ENCODE measurements around the gene MAL.

The MAL gene

DNA sequence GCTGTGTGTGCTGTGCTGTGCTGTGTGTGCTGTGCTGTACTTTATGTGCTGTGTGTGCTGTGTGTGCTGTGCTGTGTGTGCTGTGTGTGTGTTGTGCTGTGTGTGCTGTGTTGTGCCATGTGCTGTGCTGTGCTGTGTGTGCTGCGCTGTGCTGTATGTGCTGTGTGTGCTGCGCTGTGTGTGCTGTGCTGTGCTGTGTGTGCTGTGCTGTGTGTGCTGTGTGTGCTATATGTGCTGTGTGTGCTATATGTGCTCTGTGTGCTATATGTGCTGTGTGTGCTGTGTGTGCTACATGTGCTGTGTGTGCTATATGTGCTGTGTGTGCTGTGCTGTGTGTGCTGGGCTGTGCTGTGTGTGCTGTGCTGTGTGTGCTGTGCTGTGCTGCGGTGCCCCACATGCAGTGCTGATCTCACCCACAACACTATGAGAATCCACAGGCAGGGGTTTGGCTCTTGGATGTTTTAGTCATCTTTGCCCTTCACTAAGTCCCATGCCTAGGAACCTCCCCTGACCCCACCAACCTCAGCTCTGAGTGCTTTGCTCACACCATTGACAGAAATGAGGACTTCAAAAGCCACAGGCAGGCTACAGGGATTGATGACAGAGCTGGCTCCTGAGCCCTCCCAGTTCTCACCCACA is 30.5 kb upstream of the MAL start:
- intact Hi-C loops (cut with DNase I), result no loop called here
- DNase-seq, result peak in 3 of 42 donors; percentile 1 to 11 (median 3)

DNA sequence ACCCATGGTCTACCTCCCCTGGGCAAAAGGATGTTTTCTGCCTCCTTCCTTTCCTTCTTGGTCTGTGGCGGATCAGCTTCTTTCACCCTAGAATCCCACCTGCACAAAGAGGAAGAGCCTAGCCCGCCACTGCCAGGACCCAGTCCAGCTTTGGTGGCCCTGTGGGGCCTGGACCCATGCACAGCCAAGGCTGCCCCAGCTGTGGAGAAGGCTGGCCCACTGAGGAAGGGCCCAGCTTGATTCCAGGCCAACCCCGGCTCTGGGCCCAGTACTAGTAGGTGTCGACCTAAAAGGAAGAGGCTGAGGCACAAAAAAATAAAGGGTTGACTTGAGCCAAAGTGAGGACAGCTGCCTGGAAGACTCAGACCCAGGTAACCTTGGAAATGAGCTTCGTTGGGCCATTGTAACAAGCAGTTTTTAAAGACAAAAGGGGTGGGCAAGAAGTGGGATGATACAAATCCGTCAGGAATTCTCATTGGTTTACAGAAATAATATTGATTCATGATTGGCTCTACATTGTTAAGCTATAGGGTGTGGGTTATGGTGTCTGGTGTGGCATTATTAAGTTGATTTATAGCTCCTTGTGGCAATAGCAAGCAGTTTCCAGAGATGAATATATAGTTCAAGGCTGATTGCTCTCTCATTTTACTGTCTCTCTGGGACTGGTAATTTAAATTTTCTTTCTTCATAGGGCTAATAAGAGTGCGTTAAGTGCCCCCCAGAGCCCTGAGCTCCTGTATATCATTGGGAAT is 29.8 kb upstream of the MAL start:
- intact Hi-C loops (cut with DNase I), result no loop called here
- DNase-seq, result peak in 7 of 42 donors; percentile 2 to 26 (median 8)

DNA sequence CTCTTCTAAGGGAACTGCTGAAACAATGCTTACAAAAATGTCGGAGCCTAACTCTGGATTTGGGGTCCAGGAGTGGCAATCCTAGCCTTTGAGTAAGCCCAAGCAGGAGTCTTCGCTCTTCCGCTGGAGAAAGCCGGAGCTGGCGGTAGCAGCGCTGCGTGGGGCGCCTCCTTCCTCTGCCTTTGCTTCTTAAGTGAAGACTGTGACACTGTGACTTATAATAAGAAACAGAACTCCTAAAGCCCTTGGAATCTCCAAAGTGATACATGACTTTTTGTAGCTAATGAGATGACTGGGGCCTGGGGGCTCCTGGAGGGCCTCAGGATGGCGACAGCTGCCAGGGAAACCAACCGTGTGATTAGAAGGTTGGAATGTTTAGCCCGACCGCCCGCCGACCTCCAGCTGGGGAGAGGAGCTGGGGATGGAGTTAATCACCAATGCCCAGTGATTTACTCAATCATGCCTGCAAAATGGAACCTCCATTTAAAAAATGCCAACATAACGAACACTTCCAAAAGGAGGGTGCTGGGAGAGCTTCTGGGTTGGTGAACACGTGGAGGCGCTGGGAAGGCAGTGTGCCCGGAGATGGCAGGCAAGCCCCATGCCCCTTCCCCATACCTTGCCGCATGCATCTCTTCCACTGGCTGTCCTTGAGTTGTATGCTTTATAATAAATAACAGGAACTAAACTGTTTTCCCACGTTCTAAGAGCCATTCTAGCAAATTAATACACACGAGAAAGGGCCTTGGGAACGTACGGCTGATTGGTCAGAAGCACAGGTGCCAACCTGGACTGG is 29.0 kb upstream of the MAL start:
- intact Hi-C loops (cut with DNase I), result no loop called here
- peak in 18 of 42 donors; percentile 13 to 63 (median 38) for DNase-seq

DNA sequence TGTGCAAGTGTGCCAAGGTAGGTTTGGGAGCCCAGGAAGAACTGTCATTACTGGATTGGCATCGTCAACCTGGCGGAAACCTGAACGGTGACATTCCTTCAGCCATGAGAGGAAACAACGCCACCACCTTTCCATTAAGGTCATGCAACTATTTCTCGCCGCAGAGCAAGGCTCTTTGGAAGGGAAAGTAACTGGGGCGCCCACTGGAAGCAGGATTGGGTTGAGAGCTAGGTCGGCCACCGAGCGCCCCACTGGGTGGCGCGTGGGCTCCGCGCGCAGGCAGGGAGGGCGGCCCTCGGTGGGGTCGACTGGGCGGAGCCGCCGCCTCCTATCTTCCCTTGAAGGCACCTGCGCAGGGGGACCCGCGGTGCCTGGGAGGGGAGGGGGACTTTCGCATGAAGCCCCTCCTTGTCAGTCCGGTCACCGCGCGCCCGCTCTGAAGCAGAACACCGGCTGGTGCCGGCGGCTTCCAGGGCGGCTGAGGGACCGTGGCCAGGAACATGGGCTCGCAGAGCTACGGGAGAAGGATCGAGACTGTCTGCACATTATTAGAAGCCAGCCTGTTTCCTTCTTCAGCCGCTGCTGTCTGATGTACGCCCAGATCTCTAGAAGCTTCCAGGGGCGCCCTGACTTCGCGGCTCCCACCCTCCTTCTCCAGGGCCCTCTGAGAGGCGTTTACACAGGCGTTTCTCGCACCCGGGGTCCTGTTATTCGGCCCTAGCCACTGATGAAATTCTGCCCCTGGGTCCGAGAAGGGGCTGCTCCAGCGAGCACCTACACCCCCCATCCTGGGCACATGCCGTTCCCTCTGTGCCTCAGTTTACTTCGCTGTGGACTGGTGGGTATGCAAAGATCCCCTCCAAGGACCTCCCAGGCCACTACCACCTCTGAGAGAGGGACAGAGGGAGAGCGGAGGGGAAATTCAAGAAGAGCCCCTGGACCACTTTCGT is 27.3 kb upstream of the MAL start:
- peak in 22 of 42 donors; percentile 13 to 73 (median 44) for DNase-seq
- intact Hi-C loops (cut with DNase I), result no loop called here

DNA sequence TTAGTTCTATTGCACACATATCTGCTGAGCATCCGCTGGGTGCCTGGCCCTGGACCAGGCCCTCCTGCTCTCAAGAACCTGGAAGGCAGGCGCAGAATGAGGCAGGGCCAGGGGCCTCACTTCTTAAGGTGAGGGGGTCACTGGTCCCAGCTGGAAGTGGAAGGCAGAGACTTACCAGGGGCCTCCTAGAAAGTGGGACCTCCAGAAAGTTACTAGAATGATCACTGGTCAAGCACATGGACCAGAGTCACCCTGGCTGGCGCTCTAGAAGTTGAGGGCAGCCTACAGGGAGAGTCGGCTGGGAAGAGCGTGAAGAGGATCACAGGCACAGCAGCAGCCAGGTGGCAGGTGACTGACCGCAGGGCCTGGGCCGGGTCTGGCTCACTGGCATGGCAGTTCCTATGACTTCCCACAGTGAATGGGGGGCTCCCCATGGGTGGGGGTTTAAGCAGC is 26.1 kb upstream of the MAL start:
- DNase-seq, result peak in 6 of 42 donors; percentile 7 to 31 (median 10)
- intact Hi-C loops (cut with DNase I), result no loop called here

DNA sequence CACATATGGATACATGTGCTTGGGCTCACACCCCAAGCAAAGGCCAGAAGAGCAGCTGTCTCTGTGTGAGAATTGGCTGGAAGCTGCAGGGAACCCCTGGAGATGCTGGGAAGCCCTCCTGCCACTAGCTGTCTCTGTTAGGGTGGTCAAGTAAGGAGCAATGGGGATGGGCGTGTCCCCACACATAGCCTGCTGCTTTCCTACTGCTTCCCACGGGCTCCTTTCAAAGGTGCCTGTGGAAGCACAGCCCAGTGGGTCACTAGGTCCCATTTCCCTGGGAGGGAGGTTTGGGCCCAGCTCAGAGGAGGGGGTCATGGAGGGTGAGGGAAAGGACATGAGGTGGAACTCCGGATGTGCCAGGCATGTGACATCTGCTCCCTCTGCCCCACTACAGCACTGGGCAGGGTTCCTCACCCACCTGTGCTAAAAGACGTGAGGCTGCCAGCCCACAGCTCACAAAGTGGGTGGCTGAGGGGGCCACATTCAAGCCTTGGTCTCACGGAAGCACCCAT is 24.4 kb upstream of the MAL start:
- DNase-seq, result peak in 4 of 42 donors; percentile 3 to 9 (median 6)
- intact Hi-C loops (cut with DNase I), result no loop called here

DNA sequence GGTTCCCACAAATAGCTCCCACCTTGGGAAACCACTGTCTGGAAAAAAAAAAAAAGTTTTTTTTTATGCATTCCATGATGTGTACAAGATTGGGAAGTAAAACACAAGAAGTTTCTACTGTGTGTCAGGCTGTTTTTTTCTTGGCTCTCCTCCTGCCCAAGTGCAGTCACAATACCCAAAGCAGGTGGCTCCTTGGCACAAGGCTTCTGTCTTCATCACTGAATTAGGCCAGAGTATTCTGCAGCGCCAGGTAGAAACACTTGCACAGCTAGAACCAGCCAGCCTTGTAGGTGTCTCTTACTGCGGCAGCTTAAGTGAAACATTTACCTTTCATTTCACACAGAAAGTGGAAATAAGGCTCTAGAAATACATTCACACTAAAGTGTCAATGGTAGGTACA is 23.8 kb upstream of the MAL start:
- DNase-seq, result peak in 1 of 42 donors; percentile 4
- intact Hi-C loops (cut with DNase I), result no loop called here

DNA sequence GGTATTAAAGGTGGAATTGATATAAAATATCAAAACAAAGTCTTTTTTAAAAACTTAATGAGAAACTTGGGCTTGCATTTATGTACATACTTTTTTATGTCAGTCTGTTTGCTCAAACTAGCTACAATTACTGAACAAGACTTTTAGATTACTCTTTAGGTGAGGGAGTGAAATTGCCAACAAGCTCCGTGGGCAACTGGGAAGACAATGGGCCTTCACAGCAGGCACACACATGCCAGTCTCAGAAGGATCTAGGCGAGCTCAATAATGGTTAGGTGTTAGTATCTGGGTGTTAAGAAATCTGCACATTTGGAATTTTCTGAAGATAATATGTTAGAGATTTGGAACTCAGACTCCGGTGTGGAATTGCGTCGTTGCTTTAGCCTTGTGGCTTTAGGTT is 23.0 kb upstream of the MAL start:
- peak in 1 of 42 donors; percentile 4 for DNase-seq
- intact Hi-C loops (cut with DNase I), result no loop called here

DNA sequence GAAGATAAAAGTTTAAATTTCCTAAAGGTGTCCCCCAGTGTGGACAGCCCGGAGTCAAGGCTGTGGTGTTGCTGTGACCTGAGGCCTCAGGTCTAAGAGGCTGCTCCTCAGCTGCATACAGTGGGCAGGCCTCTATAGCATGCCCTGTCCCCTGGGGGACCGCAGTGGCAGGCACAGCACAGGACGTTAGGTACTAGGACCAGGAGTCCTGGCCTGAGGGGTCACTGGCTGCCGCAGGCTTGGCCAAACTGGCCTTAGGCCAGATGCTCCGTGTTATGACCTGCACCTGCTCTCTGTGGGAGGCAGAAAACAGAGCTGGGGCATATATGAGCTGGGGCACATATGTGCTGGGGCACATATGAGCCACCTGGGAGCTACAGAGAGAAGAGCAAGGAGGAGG is 21.2 kb upstream of the MAL start:
- intact Hi-C loops (cut with DNase I), result no loop called here
- DNase-seq, result no peak

DNA sequence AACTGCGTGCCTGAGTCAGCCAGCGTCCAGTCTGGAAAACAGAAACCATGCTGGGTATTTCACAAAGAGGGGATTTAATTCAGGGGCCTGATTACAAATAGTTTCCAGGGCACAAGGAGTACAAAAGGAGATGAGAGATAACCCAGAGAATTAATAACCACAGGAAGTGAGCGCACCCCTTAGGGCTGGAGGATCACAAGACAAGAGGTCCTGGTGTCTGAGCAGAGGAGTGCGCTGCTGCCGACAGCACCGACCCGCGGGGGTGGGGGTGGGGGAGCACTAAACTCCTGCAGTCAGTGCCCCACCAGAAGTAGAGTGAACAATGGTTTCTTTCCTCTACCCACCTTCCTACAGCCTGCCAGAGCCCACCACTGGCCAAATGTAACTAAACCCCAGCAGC is 20.8 kb upstream of the MAL start:
- no peak for DNase-seq
- intact Hi-C loops (cut with DNase I), result no loop called here

DNA sequence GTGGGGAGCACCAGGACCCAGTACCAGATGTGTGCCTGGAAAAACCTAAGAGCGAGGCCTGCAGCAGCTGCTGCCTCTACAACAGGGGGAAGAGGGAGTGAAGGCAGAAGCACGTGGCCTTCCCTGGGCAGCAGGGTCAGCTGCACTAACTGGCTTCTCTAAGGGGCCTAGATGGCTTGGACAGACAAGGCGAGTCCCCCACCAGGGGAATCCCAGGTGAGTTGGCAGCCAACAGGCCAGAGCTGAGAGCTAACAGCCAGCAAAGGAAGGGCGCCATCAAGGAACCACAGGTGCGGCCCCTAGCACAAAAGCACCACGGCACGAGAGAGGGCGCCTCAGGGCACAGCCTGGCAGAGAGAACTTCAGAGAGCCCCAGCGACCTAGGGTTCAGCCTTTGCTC is 19.8 kb upstream of the MAL start:
- intact Hi-C loops (cut with DNase I), result no loop called here
- no peak for DNase-seq

DNA sequence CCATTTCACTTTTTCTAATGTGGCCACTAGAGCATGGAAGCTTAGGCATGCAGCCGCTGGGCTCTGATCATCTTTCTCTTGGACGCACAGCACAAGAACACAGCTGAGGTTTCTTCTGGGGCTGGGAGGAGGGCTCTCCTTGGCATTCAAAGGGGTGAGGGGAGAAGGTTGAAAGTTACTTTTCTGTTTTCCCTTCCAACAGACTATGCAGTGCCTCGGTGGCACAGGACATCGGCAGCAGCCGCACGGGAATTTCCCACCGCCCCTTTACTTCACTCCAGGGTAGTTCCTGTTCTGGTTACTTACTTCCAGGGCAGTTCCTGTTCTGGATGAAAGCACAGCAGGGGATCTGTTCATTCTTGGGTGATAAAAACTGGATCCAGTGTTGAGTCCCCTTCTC is 18.9 kb upstream of the MAL start:
- intact Hi-C loops (cut with DNase I), result no loop called here
- DNase-seq, result no peak

DNA sequence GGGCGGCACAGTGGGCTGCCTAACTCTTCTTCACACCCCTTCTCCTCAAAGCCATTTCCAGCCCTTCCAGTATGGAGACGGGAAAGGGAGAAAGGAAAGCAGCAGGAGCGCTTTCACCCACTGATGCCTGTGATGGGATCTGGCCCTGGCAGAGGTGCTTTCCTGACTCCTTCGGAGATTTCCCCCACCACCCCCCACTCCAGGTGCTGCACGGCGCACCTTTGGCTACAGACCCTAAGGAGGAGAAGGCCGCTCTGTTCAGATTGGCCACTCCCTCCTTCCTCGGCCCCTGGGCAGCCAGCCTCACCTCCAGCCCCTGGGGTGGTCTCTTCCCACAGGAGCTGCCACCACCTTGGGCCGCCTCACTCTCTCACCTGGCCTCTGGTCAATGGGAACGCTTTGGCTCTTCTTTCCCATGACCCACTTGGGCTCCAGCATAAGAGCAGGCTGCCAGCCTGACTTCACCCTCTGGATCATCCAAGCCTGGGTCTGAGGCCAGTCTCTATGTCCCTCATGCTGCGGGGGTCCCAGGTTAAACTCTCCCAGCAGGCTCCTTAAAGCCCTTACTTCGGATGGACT is 18.4 kb upstream of the MAL start:
- DNase-seq, result peak in 1 of 42 donors; percentile 10
- intact Hi-C loops (cut with DNase I), result no loop called here

DNA sequence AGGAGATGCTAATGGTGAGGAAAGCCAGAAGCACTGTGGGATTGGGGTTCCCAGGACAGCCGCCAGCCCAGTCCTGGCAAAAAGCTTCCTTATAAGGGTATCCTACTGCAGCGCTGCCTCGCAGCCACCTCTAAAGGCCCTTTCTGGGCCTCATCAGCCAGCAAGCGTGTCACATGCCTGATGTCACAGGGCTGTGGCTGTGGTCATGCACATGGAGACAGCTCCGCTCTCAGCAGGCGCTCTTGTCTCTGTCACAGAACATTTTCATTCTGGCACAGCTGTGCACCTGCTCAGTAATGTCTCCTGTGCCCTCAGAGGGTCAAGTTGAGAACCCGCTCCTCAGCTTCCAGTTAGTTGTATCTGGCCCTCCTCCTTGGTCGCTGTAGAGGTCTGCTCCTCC is 17.7 kb upstream of the MAL start:
- DNase-seq, result peak in 33 of 42 donors; percentile 16 to 84 (median 63)
- intact Hi-C loops (cut with DNase I), result no loop called here

DNA sequence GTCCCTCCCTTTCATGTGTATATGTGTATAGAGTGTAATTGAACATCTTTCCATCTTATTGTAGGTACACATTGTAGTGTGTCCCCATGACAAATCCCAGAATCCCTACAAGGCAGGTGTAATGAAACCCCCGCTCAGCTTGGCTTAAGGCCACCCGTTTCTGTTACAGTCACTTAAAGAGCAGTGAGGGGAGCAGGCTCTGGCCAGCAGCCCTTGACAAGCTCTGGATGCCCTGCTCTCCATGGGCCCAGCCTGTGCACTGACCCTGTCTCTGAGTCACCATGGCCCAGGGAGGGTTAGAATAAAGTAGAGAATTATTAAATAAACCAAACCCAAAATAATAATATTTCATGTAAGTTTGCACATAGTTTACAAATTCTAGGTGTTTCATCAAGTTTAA is 17.2 kb upstream of the MAL start:
- intact Hi-C loops (cut with DNase I), result no loop called here
- DNase-seq, result peak in 1 of 42 donors; percentile 13

DNA sequence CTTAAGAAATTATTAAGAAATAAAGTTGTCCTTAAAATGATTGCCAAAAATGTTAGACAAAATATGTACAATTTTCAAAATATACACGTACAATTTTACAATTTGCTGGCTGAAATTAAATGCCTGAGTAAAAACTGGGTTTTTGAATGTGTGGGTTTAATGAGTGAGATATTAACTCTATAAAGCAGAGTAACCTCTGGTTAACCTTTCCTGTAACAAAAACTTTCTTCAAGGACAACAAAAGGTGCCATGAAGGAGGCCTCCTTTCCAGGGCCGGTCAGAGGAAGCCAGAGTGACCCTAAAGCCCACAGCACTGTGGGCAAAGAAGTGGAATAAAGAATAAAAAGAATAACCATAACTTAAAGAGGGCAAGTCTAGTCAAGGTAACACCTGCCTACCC is 16.5 kb upstream of the MAL start:
- intact Hi-C loops (cut with DNase I), result no loop called here
- no peak for DNase-seq

DNA sequence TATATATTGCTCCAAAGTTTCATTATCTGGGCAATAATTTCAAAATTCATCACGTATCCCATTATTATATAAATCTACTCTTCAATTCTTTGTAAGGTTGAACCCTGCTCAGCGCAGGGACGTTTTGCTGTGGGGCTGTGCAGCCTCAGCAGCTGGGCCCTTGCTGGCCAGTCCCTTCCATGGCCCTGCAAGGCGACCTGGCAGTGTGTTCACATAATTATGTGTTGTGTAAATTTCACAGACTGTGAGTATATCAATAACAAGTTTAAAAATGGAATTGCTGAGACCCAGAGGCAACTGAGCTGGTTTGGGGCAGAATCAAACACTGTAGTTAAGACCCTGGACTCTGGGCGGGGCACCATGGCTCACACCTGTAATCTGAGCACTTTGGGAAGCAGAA is 16.1 kb upstream of the MAL start:
- no peak for DNase-seq
- intact Hi-C loops (cut with DNase I), result no loop called here

DNA sequence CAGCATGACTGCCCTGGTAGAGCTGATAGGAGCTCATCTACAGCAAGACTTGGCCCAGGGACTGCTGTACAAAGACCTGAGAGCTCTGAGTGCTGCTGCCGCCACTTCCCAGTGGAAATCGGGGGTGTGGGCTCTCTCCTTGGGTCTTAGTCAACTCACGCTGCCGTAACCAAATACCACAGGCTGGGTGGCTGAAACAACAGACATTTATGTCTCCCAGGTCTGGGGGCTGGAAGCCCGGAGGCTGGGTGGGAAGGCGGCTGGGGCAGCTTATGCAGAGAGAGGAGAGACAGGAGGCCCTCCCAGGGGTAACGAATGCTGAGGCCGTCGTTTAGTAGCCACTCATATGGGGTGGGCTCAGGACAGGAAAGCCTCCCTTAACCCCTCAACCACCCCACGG is 15.4 kb upstream of the MAL start:
- no peak for DNase-seq
- intact Hi-C loops (cut with DNase I), result no loop called here
